HG02970 (cell line): ENCODE data around the gene AMIGO3.

ENCODE experiments used
- ATAC-seq: cut with Tn5 transposase; IDR thresholded peaks from one replicate; pipeline ENCODE4 v1.9.1; 2021; ENCODE audit warnings: mild to moderate bottlenecking, moderate library complexity, moderate number of reproducible peaks; ENCODE audit not compliant: unreplicated experiment, low FRiP score

Gene AMIGO3

GRCh38 chr3:49671291-49672288, 47.9 kb downstream of the AMIGO3 start:
- ATAC-seq: no peak

GRCh38 chr3:49670940-49671290, 48.6 kb downstream of the AMIGO3 start:
- ATAC-seq: no peak

GRCh38 chr3:49669352-49669751, 50.1 kb downstream of the AMIGO3 start:
- no peak for ATAC-seq

GRCh38 chr3:49668861-49669260, 50.6 kb downstream of the AMIGO3 start:
- ATAC-seq: no peak

- no peak for ATAC-seq
Measured at GRCh38 chr3:49668414-49668797, 51.1 kb downstream of the AMIGO3 start.

GRCh38 chr3:49667701-49668413, 51.6 kb downstream of the AMIGO3 start:
- ATAC-seq: no peak
